Fibroblast of the aortic adventitia (primary cell): Measurements from ENCODE around the gene GLYR1. TPM values are rescaled to one million over a fixed set of nuclear protein-coding genes. Genes with fewer than 3 reads are reported as not detected.

Source experiments
- DNase-seq: peaks from one replicate; pipeline ENCODE4 v3.0.0-alpha.2; 2010; ENCODE audit warnings: low read depth
- H3K4me3 ChIP-seq: 2 replicates; pipeline ENCODE4 v1.5.1; 2011; ENCODE audit warnings: low read depth, mild to moderate bottlenecking, control low read depth, low read length, moderate library complexity
- total RNA-seq: library from RNA; depleted of rRNA; stranded (reverse); fragments of >200 nt; gene quantifications from 2 replicates; pipeline ENCODE4 v1.2.3, GENCODE V29; 2012; ENCODE audit warnings: low replicate concordance
- TF ChIP-seq, protein P1 (sequence below): IDR thresholded peaks from 2 replicates; pipeline ENCODE4 v1.5.1; 2011; ENCODE audit warnings: mild to moderate bottlenecking, low read length, control low read depth, inconsistent platforms; ENCODE audit not compliant: insufficient read depth

Gene GLYR1
- total RNA-seq, 1 donor, result 55.0 TPM

DNA sequence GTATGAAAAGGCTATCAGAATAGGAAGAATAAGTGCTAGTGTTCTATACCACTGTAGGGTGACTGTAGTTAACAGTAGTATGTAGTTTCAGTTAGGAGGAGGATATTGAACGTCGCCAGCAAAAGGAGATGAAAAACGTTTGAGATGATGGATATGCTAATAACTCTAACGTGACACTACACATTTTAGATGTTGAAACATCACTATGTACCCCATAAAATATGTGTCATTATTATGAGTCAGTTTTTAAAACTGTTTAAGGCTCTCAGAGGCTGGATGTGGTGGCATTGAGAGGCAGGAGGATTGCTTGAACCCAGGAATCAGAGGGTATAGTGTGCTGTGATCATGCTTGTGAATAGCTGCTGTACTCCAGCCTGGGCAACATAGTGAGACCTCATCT, 32.0 kb upstream of the GLYR1 start:
- TF ChIP-seq, protein P1, sequence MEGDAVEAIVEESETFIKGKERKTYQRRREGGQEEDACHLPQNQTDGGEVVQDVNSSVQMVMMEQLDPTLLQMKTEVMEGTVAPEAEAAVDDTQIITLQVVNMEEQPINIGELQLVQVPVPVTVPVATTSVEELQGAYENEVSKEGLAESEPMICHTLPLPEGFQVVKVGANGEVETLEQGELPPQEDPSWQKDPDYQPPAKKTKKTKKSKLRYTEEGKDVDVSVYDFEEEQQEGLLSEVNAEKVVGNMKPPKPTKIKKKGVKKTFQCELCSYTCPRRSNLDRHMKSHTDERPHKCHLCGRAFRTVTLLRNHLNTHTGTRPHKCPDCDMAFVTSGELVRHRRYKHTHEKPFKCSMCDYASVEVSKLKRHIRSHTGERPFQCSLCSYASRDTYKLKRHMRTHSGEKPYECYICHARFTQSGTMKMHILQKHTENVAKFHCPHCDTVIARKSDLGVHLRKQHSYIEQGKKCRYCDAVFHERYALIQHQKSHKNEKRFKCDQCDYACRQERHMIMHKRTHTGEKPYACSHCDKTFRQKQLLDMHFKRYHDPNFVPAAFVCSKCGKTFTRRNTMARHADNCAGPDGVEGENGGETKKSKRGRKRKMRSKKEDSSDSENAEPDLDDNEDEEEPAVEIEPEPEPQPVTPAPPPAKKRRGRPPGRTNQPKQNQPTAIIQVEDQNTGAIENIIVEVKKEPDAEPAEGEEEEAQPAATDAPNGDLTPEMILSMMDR, result no peak
- no peak for DNase-seq
- no peak overlapping the region for H3K4me3 ChIP-seq

DNA sequence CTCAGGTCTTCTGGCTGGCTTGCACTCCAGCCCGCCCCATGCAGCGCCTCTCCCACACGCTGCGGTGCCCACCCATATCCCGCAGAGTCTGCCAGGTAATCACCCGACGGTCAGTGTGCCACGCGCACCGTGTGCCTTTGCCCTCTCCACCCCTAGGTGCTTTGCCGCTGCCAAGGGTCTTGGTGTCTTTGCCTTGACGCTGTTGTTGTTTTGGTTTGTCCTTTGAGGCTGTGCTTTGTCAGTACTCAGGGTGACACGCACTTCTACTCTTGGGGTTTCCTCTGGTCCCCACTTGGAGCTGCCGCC, 30.2 kb upstream of the GLYR1 start:
- TF ChIP-seq, protein P1, result no peak
- no peak overlapping the region for H3K4me3 ChIP-seq
- DNase-seq, result no peak

DNA sequence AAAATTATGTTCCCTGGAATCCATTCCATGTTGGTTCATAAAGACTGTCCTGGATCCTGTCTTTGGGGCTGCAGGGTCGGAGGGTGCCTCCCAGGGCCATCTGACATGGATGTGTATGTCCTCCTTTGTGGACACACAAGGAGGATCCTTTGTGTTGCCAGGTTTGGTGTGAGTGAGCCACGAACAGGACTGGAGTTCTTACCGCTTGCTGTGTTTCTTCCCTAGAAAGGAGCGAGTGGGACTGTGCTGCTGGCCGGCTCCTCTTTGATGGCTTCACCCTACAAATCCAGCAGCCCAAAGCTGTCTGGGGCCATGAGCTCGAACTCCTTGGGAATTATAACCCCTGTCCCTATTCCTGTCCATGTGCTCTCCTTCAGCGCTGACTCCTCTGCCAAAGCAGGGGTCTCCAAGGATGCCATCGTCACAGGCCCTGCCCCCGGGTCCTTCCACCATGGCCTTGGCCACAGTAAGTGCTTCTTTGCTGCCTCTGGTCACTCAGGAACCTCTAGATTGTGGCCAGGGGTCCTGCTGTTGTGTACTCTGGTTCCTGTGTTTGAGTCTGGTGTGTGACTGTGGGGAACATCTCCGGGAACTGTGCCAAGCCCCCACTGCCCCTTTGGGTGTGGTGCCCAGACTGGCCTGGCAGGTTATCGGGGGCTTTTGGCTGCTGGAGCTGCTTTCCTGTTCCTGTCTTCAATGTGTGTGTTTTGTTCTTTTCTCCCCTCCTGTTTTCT, 29.7 kb upstream of the GLYR1 start:
- H3K4me3 ChIP-seq, result no peak overlapping the region
- DNase-seq, result no peak
- TF ChIP-seq, protein P1, result no peak

DNA sequence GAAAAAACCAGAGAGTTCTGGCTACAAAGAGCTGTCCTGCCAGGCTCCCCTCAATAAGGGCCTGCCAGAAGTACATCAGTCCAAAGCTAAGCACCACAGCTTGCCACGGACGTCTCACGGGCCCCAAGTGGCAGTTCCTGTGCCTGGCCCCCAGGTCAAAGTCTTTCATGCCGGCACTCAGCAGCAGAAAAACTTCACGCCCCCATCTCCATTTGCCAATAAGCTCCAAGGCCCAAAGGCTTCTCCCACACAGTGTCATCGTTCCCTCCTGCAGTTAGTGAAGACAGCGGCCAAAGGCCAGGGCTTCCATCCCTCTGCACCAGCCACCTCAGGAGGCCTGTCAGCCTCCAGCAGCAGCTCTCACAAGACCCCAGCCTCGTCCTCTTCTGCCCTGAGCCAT, 27.6 kb upstream of the GLYR1 start:
- H3K4me3 ChIP-seq, result no peak overlapping the region
- no peak for DNase-seq
- TF ChIP-seq, protein P1, result no peak

DNA sequence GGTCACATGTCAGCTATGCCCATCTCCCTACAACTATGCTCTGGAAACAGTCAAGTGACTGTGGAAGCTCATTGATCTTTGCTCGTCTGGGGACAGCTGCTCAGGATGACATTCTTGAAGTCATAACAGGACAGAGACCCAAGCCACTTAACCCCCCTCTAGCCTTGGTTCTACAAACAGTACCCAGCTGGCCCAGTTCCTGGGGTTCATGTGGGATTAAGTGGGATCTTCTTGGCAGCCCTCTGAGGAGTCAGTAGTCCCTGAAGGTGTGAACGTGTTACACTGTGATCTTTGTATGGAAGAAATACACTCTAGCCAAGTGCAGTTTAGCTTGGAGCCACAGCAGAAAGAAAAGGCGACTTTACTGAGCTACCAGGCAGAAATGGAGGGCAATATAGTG, 26.0 kb upstream of the GLYR1 start:
- no peak for DNase-seq
- no peak overlapping the region for H3K4me3 ChIP-seq
- TF ChIP-seq, protein P1, result no peak

DNA sequence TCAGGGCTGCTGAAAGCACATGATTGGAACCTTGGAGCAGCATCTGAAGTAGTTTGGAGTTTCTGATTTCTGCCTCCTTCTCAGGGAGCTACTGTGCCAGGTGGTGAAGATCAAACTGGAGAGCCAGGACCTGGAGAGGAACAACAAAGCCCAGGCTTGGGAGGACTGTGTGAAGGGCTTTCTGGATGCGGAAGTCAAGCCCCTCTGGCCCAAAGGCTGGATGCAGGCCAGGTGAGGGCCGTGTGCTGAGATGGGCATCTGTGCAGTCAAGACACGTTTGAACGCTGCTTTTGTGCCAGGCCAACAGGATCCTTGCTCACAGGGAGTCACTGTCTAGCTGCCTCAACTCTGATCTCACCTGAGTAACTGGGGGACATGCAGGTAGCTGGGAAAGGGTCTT, 24.0 kb upstream of the GLYR1 start:
- DNase-seq, result no peak
- no peak overlapping the region for H3K4me3 ChIP-seq
- TF ChIP-seq, protein P1, result no peak

DNA sequence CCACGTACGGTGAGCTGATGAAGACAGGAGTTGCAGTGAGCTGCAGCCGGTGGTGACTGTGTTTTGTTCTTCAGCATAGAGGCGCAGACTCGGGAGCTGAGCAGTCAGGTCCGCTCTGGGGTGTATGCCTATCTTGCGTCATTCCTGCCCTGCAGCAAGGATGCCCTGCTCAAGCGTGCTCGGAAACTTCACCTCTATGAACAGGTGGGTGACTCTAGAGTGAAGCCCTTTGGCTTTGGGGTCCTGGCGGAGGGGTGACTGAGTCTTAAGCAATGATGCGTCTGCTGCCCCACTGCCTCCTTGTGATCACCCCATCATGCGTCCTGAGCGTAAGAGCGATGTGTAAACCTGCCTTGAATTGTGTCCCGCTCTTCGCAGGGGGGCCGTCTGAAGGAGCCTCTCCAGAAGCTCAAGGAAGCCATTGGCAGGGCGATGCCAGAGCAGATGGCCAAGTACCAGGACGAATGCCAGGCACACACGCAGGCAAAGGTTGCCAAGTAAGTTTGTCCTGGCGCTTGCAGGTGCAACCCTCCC, 23.1 kb upstream of the GLYR1 start:
- DNase-seq, result no peak
- TF ChIP-seq, protein P1, result no peak
- no peak overlapping the region for H3K4me3 ChIP-seq
